ENCODE measurements around the gene TMEM132D.

Gene TMEM132D

DNA sequence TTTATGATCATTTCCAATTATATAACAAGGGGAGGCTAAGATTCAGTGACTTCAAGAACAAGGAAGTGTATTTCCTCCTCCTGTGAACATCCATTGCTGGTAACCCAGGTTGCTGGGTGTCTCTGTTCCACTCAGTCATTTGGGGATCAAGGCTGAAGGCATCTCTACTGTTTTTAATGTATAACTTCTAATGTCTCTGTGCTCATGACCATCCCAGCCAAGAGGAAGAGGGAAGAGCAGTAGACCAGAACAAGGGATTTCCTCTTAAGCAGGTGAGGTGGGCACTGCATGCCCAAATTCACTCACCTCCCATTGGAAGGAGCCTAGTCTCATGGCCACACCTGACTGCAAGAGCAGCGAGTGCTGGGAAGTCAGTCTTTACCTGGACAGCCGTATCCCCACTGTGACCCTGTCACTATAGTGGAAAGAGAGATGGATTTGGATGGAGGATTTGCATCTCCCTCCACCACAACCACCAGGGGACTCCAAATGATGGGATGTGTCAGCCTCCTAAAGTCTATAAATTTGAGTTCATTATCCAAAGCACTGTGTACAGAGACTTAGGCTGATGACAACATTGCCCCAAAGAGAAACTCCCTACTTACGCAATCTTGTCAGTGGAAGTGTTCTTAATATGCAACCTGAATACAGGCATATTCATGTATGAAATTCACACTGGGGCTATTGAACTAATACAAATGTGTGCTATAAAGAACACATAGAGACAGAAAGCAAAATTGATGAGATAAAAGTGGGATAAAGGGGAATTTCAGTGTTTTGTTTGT is 368.7 kb downstream of the TMEM132D start:
- no peak for DNase-seq (ENCODE audit: low read depth)

DNA sequence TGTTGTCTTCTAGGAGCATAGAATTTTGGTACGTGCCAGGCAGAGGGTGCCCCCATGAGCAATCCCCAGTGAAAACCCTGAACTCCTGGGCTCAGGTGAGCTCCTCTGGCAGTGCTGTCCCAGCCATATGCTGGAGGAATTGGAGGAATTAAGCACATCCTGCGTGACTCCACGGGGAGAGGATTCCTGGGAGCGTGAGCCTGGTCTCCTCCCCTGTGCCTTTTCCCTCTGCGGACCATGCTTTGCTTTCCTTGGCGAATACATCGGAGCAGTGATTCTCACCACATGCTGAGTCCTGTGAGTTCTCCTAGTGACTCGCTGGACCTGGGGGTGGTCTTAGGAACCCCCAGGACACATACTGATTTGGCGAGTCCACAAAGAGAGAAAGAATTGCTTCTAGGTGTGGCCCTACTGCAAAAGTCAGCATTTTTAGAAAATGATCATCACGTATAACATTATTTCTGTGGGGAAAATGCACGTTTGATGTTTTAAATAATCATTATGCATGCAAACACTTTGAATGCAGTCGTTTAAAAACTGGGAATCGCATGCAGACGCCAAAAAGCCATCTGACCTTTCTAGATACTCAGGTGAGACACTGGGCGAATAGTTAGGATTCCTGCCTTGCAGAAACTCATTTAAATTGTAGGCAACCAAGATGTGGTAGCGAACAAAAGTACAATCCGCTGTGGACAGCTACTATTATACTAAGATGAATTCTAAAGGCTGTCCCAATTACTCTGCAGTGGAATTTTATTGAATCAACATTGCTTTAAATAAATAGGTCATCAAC is 370.9 kb downstream of the TMEM132D start:
- no peak for DNase-seq (ENCODE audit: low read depth)

DNA sequence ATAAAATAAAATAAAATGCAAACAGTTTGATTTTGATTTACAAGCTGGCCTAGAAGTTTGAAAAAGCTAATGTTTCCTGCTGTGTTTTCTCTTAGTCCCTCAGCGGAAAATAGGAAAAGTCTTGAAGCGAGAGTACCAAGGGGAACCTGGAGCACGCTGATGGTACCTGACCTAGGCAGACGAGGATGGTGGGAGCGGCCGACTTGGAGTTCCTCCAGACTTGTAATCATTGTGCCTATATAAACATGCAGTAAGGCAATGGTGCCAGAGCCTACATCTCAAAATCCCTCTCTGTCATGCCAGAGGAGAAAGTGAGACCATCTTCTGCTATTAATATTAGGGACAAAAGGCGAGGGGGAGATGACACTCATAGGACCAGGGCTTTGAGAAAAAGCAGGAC is 371.7 kb downstream of the TMEM132D start:
- DNase-seq (ENCODE audit: low read depth), result no peak

DNA sequence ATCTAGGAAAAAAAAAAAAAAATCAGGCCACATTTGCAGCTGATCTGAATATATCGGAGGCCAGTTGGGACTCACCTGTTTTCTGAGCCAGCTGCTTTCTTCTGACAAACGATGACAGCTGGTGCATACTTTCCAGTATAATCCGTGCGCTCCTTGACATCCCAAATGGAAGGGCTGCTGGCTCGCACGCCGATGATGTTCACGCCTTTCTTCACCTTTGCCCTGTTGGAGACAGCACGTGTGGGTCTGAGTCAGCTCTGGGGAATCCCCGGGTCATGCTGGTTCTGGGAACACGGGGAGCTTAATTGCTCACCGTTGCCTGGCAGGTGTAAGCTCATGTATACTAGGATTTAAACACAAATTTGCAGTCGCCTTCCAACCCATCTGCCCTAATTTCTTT is 372.8 kb downstream of the TMEM132D start:
- DNase-seq (ENCODE audit: low read depth), result no peak

DNA sequence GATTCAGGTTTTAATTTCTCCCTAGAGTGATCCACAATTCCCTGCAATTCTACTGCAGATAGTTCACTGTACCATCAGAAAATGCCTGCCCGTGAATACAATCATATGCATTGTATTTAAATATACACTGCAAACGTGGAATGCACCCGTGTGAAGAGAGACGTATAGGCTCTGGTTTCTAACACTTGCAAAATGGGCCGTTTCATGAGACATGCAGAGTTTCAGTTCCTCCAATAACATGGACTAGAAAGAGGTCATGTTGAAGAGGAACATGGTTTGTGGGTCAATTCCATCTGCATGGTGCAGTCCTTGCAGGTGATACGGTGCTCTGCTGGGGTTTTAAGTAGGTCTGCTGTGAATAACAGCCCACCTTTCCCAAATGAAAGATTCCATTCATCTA is 373.3 kb downstream of the TMEM132D start:
- DNase-seq (ENCODE audit: low read depth), result no peak

DNA sequence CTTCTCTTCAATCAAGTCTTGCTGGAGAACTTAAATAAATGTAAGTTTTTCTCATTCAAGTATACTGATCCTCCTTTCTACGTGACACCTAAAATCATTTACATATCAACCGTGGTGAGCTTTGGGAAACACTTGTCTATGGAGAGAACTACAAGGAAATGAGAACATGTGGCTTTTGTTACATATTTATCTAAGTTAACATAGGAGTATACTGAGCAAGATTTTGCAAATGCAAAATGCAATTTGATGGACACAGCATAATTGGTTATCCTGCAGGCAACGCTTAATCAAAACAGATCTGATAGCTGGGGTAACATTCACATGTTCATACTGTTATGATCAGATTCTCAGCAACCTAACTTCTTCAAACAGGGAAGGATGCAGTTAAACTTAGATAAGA is 376.3 kb downstream of the TMEM132D start:
- DNase-seq (ENCODE audit: low read depth), result no peak

DNA sequence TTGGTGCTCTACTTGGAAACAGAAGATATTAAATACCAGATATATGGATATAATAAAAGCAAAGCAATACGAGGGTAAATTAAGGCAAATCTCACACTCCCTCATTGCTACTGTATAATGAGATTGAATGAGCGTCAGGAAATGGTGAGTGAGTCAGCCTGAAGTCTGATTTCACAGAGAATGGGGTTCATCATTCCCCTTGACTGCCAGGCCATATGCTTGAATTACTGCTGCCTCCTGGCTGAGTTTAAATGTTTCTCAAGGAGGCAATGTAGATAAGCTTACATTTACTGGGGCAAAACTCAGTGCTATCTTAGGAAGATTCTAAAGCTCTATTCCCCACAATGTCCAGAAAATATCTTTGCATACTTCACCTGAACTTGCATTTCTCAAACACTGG is 380.2 kb downstream of the TMEM132D start:
- no peak for DNase-seq (ENCODE audit: low read depth)

DNA sequence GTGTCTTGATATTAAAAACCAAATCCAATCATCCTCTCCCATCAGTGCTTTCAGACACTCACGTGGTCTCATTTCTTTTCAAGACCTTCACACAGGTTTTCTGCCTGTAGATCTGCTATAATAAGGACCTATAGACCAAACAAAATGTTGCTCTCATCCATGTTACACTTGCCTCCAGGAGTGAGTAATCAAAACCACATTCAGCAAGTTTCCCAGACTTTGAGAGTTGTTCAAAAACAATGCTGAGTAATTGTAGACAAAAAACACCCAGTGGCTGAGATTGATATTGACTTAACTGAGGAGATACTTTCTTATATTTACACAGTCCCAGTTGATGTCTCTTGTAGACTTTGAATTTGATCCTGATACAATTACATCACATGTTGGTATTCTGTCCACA is 383.1 kb downstream of the TMEM132D start:
- DNase-seq (ENCODE audit: low read depth), result no peak

DNA sequence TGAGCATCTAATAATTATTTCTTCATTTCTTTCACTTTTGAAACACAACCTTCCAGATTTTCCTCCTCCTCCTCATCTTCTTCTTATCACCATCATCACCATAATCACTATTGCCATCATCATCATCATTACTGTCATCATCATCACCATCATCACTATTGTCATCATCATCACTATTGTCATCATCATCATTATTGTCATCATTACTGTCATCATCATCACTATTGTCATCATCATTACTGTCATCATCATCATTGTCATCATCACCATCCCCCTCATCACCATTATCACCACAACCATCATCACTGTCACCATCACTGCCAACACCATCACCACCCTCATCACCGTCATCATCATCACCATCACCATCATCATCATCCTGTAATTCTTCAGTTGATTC is 400.0 kb downstream of the TMEM132D start:
- no peak for DNase-seq (ENCODE audit: low read depth)

DNA sequence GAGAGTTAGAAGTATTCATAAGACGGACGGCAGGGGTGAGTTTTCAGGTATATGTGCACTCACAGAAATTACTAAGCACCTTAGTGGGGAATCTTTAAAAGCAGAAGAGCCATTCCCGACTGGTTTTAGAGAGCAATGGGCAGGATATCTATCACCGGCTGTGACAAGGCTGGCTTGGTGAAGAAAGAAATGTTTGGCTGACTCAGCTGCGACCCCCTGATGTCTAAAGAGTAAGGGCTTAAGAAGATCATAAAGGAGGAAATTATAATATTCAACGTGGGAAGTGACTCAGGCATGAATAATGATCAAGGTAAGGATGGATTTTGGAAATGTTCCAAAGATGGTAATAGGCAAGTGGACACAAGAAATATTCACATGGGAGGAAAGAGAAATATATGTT is 407.6 kb downstream of the TMEM132D start:
- no peak for DNase-seq (ENCODE audit: low read depth)

DNA sequence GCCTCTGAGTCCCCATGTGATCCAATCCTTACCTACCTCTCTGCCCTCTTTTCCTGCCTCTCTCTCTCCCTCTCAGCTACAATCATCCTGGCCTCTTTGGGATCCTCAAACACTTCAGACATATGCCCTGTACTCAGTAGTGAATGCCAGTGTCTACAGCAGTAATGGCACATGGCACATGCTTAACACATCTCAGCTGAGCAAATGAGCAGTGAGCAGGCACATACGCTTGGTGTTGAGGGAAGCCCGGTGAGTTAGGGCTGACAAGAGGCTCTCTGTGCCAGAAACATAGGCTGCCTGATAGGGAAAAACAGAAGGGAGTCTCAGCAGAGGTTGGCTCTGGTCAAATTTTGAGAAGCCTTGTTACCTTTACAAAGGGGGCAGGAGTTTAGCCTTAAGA is 409.1 kb downstream of the TMEM132D start:
- no peak for DNase-seq (ENCODE audit: low read depth)

DNA sequence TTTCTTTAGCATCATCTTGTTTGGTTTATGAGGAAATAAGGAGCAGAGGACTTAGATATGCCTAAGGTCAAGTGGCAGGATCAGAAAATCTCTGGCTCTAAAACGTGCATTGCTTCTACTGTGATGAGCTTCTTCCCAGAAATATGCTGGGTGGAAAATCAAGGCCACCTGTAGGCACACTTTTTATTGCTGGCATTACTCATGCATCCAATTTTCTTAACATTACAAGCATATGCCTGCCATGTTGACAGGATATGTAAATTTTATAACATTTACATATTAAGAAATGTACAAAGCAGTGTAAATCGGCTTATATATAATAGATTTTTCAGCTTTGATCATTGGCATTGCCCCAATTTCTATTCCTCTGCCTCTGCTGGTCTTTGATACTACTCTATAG is 409.6 kb downstream of the TMEM132D start:
- no peak for DNase-seq (ENCODE audit: low read depth)

DNA sequence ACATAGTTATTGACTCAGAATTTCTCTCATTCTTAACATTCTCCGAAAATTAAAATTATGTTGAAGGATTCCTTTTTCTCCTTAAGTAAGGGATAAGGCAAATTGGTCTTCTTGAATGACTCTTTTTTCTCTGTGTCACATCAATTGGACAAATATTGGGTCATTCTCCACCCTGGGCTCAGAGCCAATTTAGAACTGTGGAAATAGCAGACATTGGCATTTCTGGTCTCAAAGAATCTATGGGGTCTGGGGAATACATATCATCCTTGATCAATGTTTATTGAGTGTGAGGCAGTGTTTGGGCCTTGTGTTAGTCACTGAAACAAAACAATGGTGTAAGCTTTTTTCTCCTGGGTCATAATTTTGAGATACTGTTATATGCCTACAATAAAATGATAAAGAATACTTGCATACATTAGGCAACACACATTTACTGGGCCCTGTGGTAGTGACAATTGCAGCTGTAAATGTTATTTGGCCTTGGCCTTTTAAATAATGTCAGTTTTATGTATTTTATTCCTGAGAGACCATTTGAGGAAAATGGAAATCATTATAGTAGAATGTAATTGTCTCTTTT is 414.6 kb downstream of the TMEM132D start:
- DNase-seq (ENCODE audit: low read depth), result no peak

DNA sequence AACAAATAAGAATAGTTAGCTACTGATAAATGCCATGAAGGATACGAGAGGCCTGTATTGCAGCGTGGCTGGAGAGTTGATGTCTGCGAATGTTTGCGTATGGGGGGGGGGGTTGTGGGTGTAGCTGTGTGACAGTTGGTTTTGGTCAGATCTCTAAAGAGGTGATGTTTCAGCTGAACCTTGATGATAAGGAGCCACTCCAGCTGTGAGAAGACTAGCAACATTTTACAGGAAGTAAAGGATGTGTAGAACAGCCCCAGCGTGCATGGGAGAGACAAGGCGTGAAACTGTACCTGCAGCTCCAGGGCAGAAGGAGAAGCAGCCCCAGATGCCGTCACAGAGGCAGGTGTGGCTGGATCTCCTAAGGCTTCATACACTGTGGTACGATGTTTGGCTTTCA is 416.9 kb downstream of the TMEM132D start:
- no peak for DNase-seq (ENCODE audit: low read depth)

DNA sequence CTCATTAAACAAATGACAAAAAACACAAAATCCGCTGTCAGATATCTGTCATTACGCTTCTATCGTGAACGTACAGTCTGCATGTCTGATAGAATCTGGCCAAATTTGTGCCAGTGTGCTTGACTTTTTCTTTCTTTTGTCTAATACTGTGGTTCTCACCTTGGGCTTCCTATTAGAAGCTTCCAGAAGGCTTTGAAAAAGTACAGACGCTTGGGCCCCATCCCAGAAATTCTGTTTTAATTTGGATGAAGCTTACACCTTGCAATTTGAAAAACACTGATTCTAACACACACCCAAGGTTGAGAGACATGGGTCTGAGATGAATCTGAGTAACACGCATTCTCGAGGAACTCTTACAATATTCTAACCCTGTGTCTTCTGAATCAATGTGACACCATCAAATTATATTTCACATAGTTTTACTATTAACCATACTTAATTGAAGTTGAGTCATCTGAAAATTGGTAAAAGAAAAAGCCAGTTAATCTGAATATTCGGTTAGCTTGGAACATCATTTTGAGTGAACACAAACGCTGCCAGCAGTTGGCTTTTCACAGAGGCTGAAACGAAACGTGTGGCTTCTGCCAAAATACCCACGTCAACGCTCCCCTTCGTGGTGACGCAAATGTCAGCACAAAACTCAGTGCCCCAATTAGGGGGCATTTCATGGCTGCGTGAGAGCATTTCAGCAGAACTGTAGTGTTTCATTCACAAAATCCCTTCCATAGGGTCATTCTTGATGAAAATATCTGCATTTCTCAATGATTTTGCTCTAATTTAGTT is 420.5 kb downstream of the TMEM132D start:
- DNase-seq (ENCODE audit: low read depth), result no peak

DNA sequence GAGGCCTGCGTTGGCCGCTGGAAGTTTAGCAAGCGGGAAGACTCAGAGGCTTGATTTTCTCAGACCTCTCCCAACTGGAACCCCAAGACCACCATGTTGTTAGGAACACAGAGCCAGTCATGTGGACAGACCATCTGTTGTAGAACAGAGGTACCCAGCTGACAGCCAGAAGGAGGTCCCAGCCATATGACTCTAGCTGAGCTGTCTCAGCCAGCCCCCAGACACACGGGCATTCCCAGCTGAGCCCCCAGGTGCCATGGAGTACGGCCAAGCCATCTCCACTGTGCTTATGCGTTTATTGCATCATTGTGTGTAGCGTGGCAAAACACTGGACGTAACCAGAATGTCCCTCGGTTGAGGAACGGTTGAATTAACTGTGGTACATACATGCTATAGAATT is 421.9 kb downstream of the TMEM132D start:
- no peak for DNase-seq (ENCODE audit: low read depth)

DNA sequence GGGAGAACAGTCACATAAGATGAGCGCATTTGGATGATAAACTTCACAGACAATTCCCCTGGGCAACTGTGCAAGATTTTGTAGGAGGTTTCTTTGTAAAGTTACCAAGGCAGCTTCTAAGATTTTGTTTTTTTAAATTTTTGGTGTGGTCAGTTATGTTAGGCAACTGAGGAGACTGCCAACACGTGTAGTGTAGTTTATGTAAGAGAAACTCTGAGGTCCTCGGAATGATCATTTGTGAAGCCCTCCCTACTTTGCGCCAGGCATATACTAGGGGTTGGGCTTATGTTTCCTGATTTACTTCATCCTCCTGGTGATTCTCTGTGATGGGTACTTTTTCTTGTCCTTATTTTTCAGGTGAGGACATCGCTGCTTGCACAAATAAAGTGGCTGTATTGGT is 433.6 kb downstream of the TMEM132D start:
- no peak for DNase-seq (ENCODE audit: low read depth)

DNA sequence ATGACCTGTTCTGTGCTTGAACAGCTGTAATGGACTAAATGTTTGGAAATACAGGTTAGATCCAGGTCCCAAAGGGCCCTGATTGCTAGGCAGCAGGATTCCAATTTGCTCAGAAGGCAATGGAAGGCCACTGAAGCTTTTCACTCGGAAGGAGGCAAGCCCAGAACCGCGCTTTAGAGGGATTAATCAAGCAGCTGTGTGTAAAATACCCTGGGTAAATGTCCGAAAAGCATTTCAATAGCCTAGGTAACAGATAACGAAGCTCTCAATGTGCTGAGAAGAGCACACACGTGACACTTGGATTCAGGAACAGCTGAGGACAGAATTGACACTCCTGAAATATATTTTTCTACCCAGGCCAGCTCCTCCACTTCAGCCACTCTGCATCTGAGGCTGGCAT is 436.1 kb downstream of the TMEM132D start:
- DNase-seq (ENCODE audit: low read depth), result no peak

DNA sequence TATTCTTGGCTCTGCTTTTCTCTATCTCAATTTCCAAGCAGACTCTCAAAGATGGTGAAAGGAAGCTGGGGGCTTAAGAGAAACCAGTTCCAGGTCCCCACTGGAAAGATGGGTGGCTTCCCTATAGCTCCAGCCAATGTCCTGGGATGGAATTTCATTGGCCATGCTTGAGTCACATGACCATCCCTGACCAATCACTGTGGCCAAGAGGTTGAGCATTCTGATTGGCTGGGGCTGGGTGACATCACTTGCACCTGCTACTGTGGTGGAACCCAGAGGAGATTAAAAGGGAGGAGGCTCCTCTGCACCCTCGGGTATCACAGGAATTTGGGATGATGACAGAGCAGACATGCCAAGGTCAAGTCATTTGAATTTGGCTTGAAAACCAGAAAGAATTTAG is 436.5 kb downstream of the TMEM132D start:
- DNase-seq (ENCODE audit: low read depth), result no peak

DNA sequence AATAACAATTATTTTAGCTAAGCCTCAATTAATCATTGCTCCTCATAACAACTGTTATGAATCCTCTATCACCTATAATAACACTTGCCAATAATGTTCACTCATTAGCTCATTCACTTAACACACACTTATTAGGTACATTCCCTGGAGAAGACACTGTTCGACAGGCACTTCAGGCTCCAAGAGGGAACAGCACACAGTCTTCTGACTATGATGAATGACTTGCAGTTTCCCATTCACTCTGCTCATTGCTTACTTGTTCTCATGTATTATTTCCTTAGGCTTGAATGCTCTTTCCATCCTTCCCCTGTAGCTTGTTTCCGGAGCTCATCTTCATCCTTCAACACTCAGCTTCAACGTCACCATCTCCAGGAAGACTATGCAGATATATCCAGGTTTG is 437.3 kb downstream of the TMEM132D start:
- no peak for DNase-seq (ENCODE audit: low read depth)

DNA sequence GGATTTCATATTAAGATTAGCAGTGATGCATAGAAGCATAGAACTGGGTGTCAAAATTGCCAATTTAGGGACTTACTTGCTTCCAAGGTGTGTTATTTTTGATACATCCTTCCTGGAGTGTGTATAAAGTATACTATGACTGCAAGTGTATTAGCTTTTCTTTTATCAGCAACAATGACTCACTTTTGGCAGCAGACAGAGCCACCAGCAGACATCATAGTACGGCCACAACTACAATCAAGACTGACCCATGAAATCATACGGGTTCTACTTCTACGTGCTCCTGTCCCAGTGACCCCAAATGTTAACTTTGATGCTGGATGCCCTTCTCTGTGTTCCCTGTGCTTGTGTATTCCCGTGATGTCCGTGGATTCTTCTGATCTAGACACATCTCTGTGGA is 443.9 kb downstream of the TMEM132D start:
- DNase-seq (ENCODE audit: low read depth), result no peak

DNA sequence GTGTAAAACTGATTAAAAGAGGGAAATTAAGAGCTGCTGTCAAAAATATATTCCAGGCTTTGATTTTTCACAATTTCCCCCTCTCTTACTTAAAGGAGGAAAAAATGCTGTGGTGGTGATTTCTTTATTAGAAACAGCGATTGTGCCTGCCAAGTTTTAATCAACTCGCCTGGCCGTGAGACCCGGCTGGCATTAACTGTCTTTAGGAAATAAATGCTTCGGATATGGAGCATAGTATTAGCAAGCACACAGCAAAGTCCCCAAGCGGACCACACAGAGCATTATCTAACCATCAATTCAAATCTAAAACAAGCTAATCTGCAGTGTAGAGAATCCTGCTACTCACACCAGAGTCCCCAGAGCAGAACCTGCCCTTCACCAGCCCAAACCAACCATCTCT is 457.1 kb downstream of the TMEM132D start:
- no peak for DNase-seq (ENCODE audit: low read depth)

DNA sequence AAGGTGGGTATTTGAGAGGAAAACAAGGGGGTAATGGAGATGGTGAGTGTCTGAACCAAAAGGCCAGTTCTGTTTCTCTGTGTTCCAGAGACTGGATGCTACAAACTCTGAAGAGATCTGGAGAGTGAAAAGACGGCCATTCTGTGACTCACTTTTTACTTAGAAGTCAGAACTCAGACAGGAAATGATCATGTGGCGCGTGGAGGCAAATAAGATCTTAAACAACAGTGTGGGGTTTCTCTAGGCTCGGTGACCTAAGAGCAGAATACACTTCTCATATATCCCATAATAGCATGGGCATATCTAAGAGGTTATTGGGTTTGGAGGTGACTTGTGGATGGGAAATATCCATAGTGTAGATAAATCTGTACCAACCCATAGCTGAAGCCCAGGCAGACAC is 463.5 kb downstream of the TMEM132D start:
- DNase-seq (ENCODE audit: low read depth), result no peak

Measured in amniotic epithelial cell (primary cell).